Brain microvascular endothelial cell (primary cell): ENCODE results near the gene SBK2.

Experiments
- DNase-seq: peaks from one replicate; pipeline ENCODE4 v3.0.0-alpha.2; 2020
- H3K27ac ChIP-seq: fragments of 250-450 bp; sonication (Bioruptor Pico); 2 replicates; pipeline ENCODE4 v1.5.1; 2020; ENCODE audit warnings: mild to moderate bottlenecking, moderate library complexity
- H3K27me3 ChIP-seq: fragments of 250-450 bp; sonication (Bioruptor Pico); replicated peaks from 2 replicates; pipeline ENCODE4 v1.5.1; 2020; ENCODE audit warnings: mild to moderate bottlenecking
- H3K36me3 ChIP-seq: fragments of 250-450 bp; sonication (Bioruptor Pico); replicated peaks from 2 replicates; pipeline ENCODE4 v1.5.1; 2020; ENCODE audit warnings: mild to moderate bottlenecking
- H3K4me3 ChIP-seq: 2 replicates; pipeline ENCODE4 v1.5.1; 2011; ENCODE audit warnings: low read depth, mild to moderate bottlenecking, control low read depth, low read length, moderate library complexity
- CTCF ChIP-seq: IDR thresholded peaks from 2 replicates; pipeline ENCODE4 v1.5.1; 2011; ENCODE audit warnings: low read depth, mild to moderate bottlenecking, moderate library complexity, low read length, control low read depth, inconsistent platforms; ENCODE audit errors: missing control alignments
- in situ Hi-C: cut with HindIII; loops from 2 replicates; pipeline ENCODE4 v1.10.0; 2017; ENCODE audit warnings: low sequenced_read_pairs, low pct_ligation_motif_present

Gene SBK2

GRCh38 chr19:55544776-55545439, 8.0 kb upstream of the SBK2 start:
- no peak for DNase-seq
- Histone ChIP-seq H3K4me3 (no peak overlapping the region), H3K27me3 (no peaks in the 10 kb centered on the region), H3K27ac (no peak overlapping the region), H3K36me3 (no peaks in the 10 kb centered on the region)
- TF ChIP-seq CTCF = no peak
- in situ Hi-C loops = no loop called here

- H3K27me3 ChIP-seq = no peaks in the 10 kb centered on the region
- in situ Hi-C loops = no loop called here
- H3K27ac ChIP-seq = no peak overlapping the region
- no peak for DNase-seq
- H3K4me3 ChIP-seq = no peak overlapping the region
- H3K36me3 ChIP-seq = no peaks in the 10 kb centered on the region
- TF ChIP-seq CTCF = no peak
Measured at GRCh38 chr19:55544014-55544413, 7.1 kb upstream of the SBK2 start.

GRCh38 chr19:55543567-55543966, 6.6 kb upstream of the SBK2 start:
- Histone ChIP-seq H3K4me3 (no peak overlapping the region), H3K27me3 (no peaks in the 10 kb centered on the region), H3K36me3 (no peaks in the 10 kb centered on the region), H3K27ac (no peak overlapping the region)
- in situ Hi-C loops = no loop called here
- TF ChIP-seq CTCF = no peak
- no peak for DNase-seq

GRCh38 chr19:55542292-55542855, 5.4 kb upstream of the SBK2 start:
- TF ChIP-seq CTCF = no peak
- Histone ChIP-seq H3K4me3 (no peak overlapping the region), H3K36me3 (no peaks in the 10 kb centered on the region), H3K27me3 (no peaks in the 10 kb centered on the region), H3K27ac (no peak overlapping the region)
- in situ Hi-C loops = no loop called here
- DNase-seq = no peak

- no peak for TF ChIP-seq CTCF
- no peak for DNase-seq
- in situ Hi-C loops = no loop called here
- Histone ChIP-seq H3K4me3 (no peak overlapping the region), H3K27ac (no peak overlapping the region), H3K36me3 (no peaks in the 10 kb centered on the region), H3K27me3 (no peaks in the 10 kb centered on the region)
Measured at GRCh38 chr19:55541091-55541490, 4.2 kb upstream of the SBK2 start.

- no peak for TF ChIP-seq CTCF
- H3K27me3 ChIP-seq = no peaks in the 10 kb centered on the region
- H3K27ac ChIP-seq = no peak overlapping the region
- H3K4me3 ChIP-seq = no peak overlapping the region
- H3K36me3 ChIP-seq = no peaks in the 10 kb centered on the region
- in situ Hi-C loops = no loop called here
- no peak for DNase-seq
Measured at GRCh38 chr19:55540619-55541018, 3.7 kb upstream of the SBK2 start.
